Right lobe of liver (tissue), 4 donors: ENCODE data around the gene PBXIP1.

ENCODE experiments used
- POLR2A ChIP-seq: fragments of 450-650 bp; IDR thresholded peaks from one replicate; pipeline ENCODE4 v1.6.1; 2017; ENCODE audit warnings: antibody characterized with exemption, mild to moderate bottlenecking
- TF ChIP-seq, protein P1 (sequence below), 4 donors: fragments of 200-600 bp in 3 of 4; fragments of 450-650 bp in 1 of 4; IDR thresholded peaks; one replicate each; pipeline versions ENCODE4 v1.5.1 to v1.8.0; 2016 to 2022; ENCODE audit warnings: antibody characterized with exemption in 4 of 4, mild to moderate bottlenecking in 2 of 4
- donor health status: DM: no; HTN: no; CAD: no.
- donor health status: DM: no; HTN: no; CAD: no.
- donor health status: DM: no; HTN: yes; CAD: no.

DNA sequence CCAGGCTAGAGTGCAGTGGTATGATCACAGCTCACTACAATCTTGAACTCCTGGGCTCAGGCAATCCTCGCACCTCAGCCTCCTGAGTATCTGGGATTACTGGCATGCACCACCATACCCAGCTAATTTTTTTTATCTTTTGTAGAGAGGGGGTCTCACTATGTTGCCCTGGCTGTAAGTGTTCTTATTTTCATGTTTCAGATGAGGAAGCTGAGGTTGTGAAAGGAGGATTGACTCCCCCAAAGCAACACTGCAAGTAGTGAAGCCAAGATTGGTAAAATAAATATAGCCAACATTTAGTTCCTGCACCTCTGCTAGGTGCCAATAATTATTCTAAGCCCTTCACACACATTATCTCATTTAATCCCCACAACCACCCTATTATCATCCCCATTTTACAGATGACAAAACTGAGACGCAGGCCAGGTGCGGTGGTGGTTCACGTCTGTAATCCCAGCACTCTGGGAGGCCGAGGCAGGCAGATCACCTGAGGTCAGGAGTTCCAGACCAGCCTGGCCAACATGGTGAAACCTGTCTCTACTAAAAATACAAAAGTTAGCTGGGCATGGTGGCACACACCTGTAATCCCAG lies 21.4 kb downstream of the PBXIP1 start:
- no peak for TF ChIP-seq POLR2A
- TF ChIP-seq, protein P1, sequence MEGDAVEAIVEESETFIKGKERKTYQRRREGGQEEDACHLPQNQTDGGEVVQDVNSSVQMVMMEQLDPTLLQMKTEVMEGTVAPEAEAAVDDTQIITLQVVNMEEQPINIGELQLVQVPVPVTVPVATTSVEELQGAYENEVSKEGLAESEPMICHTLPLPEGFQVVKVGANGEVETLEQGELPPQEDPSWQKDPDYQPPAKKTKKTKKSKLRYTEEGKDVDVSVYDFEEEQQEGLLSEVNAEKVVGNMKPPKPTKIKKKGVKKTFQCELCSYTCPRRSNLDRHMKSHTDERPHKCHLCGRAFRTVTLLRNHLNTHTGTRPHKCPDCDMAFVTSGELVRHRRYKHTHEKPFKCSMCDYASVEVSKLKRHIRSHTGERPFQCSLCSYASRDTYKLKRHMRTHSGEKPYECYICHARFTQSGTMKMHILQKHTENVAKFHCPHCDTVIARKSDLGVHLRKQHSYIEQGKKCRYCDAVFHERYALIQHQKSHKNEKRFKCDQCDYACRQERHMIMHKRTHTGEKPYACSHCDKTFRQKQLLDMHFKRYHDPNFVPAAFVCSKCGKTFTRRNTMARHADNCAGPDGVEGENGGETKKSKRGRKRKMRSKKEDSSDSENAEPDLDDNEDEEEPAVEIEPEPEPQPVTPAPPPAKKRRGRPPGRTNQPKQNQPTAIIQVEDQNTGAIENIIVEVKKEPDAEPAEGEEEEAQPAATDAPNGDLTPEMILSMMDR (IDR thresholded peaks at IDR 0.05), result no peak
